ENCODE results near the gene GMEB1.
"Not testable (repeated sequence)": the region's sequence is repeated elsewhere in the genome, so short reads cannot be mapped to it uniquely, and the experiment has no call there.

Gene GMEB1, protein sequence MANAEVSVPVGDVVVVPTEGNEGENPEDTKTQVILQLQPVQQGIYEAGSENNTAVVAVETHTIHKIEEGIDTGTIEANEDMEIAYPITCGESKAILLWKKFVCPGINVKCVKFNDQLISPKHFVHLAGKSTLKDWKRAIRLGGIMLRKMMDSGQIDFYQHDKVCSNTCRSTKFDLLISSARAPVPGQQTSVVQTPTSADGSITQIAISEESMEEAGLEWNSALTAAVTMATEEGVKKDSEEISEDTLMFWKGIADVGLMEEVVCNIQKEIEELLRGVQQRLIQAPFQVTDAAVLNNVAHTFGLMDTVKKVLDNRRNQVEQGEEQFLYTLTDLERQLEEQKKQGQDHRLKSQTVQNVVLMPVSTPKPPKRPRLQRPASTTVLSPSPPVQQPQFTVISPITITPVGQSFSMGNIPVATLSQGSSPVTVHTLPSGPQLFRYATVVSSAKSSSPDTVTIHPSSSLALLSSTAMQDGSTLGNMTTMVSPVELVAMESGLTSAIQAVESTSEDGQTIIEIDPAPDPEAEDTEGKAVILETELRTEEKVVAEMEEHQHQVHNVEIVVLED

DNA sequence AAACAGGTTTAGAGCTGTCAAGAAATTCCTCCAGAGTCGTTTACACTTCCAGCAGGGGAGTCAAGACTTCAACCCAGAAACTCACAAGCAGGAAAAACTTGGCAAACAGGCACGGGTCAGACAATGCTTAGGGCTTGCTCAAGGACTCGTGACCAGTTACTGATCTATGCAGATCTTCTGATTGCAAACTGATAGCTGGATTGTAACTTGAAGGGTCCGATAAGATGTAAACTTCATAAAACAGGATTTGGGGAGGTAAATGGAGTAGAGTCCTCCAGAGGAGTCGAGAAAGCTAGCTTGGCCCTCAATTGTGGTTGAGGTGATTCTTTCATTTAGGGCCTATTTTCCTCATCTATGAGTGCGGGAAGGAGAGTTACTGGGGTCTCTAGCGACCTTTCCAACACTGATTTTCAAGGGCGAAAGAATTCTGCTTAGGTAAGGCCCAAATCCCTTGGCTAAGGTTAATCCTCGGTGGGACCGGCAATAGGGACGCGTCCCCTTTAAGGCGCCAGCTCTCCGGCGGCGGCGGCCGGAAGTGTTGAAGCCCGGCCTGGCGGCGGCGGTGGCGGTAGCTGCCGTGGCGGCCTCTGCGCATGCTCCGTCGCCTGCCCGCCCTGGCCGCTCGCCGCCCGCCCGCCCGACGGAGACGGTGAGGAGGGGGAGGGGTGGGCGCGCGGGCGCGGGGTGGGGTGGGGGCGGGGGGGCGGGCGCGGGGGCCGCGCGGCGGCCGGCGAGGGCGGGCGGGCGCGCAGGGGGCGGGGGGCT, at the start of gene GMEB1:
Gene GMEB1, plus strand, starts transcription at position 594 of the 765 bp plus-strand sequence. CDS start 14,829 bp downstream, outside the sequence.
- H3K27me3 Mint-ChIP-seq: no peaks in the 10 kb centered on the region
- peak within 1 kb of the TSS; percentile 97 to 99 for H3K4me3 Mint-ChIP-seq
- H3K36me3 Mint-ChIP-seq: peaks cover 2 to 11% of the 10 kb centered on the region in 2 donors
- H3K27ac Mint-ChIP-seq: peak within 1 kb of the TSS; percentile 97
- H3K9me3 Mint-ChIP-seq: no peaks in the 10 kb centered on the region
- DNase-seq (peak; percentile 80), ATAC-seq (replicated peaks) (peak; percentile 77 to 79)
- H3K4me1 Mint-ChIP-seq: peaks cover 5 to 8% of the 10 kb centered on the region in 2 donors

DNA sequence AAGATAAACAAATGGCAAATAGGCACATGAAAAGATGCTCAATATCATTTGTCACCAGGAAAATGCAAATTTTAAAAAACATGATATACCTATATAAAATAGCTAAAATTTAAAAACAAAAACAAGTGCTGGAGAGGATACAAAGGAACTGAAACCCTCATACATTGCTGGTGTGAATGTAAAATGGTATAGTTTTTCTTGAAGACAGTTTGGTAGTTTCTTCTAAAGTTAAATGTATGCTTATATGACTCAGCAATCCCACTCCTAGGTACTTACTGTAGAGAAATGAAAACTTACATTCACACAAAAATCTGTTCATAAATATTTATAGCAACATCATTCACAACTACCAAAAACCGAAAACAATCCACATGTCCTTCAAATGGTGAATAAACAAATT, 36.9 kb upstream of the GMEB1 start:
- Mint-ChIP-seq H3K4me1 (peaks cover 6 to 17% of the 10 kb centered on the region in 2 donors), H3K27ac (peak overlapping the region; percentile 14), H3K9me3 (peaks cover 0 to 2% of the 10 kb centered on the region in 2 donors), H3K36me3 (peaks cover 10 to 14% of the 10 kb centered on the region in 2 donors), H3K27me3 (no peaks in the 10 kb centered on the region), H3K4me3 (no peak overlapping the region)
- DNase-seq (no peak), ATAC-seq (replicated peaks) (no peak)

DNA sequence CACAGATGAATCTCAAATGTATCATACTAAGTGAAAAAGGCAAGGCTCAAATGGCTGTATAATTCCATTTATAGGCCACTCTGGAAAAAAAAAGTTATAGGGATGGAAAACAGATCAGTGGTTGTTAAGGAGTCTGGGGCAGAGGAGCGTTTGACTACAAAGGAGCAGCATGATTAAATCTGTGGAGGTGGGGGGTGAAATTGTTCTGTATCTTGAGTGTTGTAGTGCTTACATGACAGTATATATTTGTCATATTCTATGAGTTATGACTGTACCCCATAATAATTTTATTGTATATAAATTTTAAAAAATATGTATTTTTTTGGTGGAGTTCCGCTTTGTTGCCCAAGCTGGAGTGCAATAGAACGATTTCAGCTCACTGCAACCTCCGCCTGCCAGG, 36.0 kb upstream of the GMEB1 start:
- ATAC-seq (replicated peaks): no peak
- no peaks in the 10 kb centered on the region for H3K27me3 Mint-ChIP-seq
- H3K36me3 Mint-ChIP-seq: peaks cover 10 to 14% of the 10 kb centered on the region in 2 donors
- H3K27ac Mint-ChIP-seq: no peak overlapping the region
- H3K4me1 Mint-ChIP-seq: peaks cover 6 to 17% of the 10 kb centered on the region in 2 donors
- peaks cover 0 to 2% of the 10 kb centered on the region in 2 donors for H3K9me3 Mint-ChIP-seq
- DNase-seq: no peak
- H3K4me3 Mint-ChIP-seq: no peak overlapping the region

DNA sequence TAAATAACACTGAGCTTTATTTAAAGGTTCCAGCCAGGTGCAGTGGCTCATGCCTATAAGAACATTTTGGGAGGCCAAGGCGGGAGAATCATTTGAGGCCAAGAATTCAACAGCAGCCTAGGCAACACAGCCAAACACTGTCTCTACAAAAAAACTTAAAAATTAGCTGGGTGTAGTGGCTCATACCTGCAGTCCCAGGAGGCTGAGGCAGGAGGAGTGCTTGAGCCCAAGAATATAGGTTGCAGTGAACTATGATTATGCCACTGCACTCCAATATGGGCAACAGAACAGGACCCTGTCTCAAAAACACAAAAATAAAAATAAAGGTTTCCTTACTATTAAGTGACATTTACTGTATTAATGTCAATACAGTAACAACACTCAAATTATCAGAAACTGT, 27.8 kb upstream of the GMEB1 start:
- DNase-seq: no peak
- Mint-ChIP-seq H3K27me3 (no peaks in the 10 kb centered on the region), H3K36me3 (peaks cover 9 to 17% of the 10 kb centered on the region in 2 donors), H3K4me3 (no peak overlapping the region), H3K9me3 (no peaks in the 10 kb centered on the region), H3K4me1 (peaks cover 20 to 34% of the 10 kb centered on the region in 2 donors), H3K27ac (no peak overlapping the region)
- no peak for ATAC-seq (replicated peaks)

DNA sequence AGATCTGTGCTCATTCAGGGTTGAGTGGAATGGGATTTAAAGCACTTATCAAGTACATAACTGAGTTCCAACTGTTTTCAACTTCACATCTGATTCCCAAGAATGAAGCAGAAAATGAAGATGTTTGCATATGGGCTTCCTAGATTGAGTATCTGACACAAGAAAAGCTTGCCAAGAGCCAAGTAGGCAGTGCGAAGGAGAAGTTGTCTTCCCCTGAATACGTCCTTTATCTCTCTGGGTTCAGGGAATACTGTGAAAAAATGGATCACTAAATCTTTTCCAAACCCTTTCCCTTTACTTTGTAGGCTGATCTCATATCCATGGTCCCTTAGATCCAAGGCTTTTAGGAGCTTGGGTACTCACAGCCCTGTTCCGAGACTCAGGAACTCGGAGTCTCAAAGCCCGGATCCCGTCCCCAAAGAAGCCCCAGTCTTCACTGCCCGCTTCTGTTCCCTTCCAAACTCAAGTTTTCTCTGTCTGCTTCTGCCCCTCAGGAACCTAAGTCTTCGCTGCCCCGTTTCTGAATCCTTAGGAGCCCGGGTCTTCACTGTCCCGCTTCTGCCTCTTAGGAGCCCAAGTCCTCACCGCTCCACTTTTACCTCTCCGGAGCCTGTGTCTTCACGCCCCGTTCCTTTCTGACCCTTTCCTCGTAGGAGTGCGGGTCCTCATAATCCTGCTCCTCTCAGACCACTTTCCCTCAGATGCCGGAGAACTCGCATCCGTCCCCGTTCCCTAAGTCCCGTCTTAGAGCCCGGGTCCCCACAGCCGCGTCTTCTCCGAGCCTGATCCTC, 26.3 kb upstream of the GMEB1 start:
- Mint-ChIP-seq H3K36me3 (peaks cover 4 to 12% of the 10 kb centered on the region in 2 donors), H3K27ac (peak overlapping the region; percentile 100), H3K4me3 (peak overlapping the region; percentile 95 to 97), H3K27me3 (no peaks in the 10 kb centered on the region), H3K9me3 (no peaks in the 10 kb centered on the region), H3K4me1 (peaks cover 18 to 32% of the 10 kb centered on the region in 2 donors)
- ATAC-seq (replicated peaks) (peak; percentile 23 to 26), DNase-seq (no peak)

DNA sequence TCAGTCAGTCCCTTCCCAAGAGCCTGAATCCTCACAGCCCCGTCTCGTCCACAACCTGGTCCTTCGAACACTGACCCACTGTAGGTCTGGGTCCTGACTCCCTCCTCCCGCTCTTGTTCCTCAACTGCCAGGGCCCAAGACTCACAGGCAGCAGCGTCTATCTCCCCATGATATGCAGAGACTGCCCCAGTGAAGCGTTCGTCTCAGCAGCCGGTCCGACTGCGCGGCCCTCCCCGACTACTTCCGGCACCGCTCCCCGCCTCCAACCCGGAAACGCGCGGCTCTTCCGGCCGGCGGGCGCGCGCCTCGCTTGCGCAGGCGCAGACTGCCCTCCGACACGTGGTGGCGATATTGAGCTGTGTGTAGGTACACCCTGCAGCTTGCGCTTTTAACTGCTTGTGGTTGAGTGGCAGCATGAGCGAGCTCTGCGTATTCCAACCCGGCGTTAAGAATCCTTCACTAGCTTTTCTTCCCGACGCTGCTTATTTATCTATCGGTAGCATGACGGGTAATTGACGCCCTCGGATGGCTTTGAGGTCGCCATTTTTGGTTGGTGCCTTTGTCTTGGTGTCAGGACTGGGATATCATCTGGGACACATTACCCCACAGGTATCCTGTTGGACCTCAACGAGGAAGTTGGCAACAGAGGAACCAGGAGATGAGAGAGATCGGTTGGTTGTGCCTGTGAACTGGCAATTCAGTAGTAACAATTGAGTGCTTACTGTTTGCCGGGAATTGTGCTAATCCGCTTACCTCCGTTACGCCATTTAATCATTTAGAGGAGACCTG, 25.5 kb upstream of the GMEB1 start, which contains the start of gene TAF12:
Gene TAF12, minus strand, starts transcription at position 221 of the 789 bp plus-strand sequence. CDS start 20,986 bp downstream, outside the sequence.
- H3K4me1 Mint-ChIP-seq: peaks cover 20 to 39% of the 10 kb centered on the region in 2 donors
- H3K27me3 Mint-ChIP-seq: no peaks in the 10 kb centered on the region
- ATAC-seq (replicated peaks) (peak; percentile 89 to 91), DNase-seq (peak; percentile 85)
- peak within 1 kb of the TSS; percentile 95 to 97 for H3K4me3 Mint-ChIP-seq
- H3K9me3 Mint-ChIP-seq: no peaks in the 10 kb centered on the region
- H3K27ac Mint-ChIP-seq: peak within 1 kb of the TSS; percentile 100
- peaks cover 4 to 14% of the 10 kb centered on the region in 2 donors for H3K36me3 Mint-ChIP-seq

DNA sequence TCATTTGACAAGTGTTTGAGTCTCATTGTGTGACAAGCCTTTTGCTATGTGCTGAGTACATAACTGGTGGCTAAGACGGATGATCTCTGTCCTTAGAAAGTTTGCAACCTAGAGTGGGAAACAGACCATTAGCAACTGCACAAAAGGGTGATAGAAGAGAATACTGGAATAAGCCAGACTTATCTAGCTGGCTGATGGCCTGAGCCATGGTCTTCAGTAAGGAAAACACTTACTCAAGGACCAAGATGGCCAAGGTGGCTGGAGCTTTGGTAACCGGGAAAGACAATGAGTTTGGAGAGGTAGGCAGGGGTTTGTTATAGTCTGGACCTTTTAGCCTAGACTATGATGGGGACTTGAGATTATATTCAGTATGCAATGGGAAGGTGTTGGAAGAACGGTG, 24.1 kb upstream of the GMEB1 start:
- ATAC-seq (replicated peaks): no peak
- Mint-ChIP-seq H3K27me3 (no peaks in the 10 kb centered on the region), H3K27ac (peak overlapping the region; percentile 100), H3K9me3 (no peaks in the 10 kb centered on the region), H3K4me3 (peak overlapping the region; percentile 95 to 97), H3K4me1 (peaks cover 22 to 51% of the 10 kb centered on the region in 2 donors), H3K36me3 (peaks cover 4 to 20% of the 10 kb centered on the region in 2 donors)
- no peak for DNase-seq

DNA sequence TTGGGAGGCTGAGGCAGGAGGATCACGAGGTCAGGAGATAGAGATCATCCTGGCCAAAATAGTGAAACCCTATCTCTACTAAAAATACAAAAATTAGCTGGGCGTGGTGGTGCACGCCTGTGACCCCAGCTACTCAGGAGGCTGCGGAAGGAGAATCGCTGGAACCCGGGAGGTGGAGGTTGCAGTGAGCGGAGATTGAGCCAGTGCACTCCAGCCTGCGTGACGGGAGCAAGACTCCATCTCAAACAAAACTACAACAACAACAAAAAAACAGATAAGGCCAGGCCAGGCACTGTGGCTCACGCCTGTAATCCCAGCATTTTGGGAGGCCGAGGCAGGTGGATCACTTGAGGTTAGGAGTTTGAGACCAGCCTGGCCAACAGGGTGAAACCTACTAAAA, 23.2 kb upstream of the GMEB1 start:
- not testable (repeated sequence) for H3K9me3 Mint-ChIP-seq
- peaks cover 22 to 51% of the 10 kb centered on the region in 2 donors for H3K4me1 Mint-ChIP-seq

DNA sequence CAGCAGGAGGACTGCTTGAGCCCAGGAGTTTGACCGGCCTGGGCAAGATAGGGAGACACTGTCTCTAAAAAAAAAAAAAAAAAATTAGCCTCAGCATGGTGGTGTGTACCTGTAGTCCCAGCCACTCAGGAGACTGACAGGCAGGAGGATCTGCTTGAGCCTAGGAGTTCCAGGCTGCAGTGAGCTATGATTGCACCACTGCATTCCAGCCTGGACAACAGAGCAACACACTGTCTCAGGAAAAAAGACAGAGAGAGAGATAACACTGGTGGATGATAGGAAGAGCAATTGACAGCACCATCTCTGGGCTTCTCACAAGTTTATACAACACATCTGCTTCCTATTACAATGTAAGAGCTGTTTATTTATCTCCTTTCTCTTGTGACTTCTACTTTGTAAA, 22.5 kb upstream of the GMEB1 start:
- peak overlapping the region; percentile 38 for H3K27ac Mint-ChIP-seq
- no peak for ATAC-seq (replicated peaks)
- H3K36me3 Mint-ChIP-seq: peaks cover 4 to 20% of the 10 kb centered on the region in 2 donors
- DNase-seq: no peak
- H3K4me3 Mint-ChIP-seq: no peak overlapping the region
- peaks cover 22 to 51% of the 10 kb centered on the region in 2 donors for H3K4me1 Mint-ChIP-seq
- H3K27me3 Mint-ChIP-seq: no peaks in the 10 kb centered on the region
- H3K9me3 Mint-ChIP-seq: no peaks in the 10 kb centered on the region

More for the DNA sequence above, 23.2 kb upstream of the GMEB1 start:
- not testable (repeated sequence) for H3K27me3 Mint-ChIP-seq; DNase-seq; H3K4me3 Mint-ChIP-seq; ATAC-seq (replicated peaks)
- H3K36me3 Mint-ChIP-seq: peaks cover 4 to 20% of the 10 kb centered on the region in 2 donors
- peak overlapping the region; percentile 67 for H3K27ac Mint-ChIP-seq

DNA sequence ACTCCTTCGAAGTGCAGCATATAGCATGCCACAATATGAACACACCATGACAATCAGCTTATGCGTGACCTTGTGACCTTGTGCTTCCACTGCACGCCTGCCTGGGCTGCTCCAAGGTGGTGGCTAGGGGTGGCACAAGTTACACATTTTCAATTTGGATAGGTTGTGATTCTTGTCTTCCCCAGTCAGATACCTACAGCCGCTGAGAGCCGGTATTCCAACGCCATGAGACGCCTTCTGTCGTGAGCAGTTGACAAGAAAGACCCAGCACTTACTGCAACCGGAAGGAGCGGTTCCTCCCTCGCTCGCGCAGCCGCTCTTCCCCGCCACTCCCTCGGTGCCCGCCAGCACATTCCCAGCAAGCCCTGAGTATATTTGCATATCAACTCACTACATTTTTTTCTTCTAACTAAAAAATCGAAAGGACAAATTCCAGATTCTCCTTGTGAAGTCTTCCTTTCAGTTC, 20.5 kb upstream of the GMEB1 start:
- H3K9me3 Mint-ChIP-seq: no peaks in the 10 kb centered on the region
- DNase-seq (peak; percentile 85), ATAC-seq (replicated peaks) (peak; percentile 69 to 77)
- H3K27me3 Mint-ChIP-seq: no peaks in the 10 kb centered on the region
- peak overlapping the region; percentile 93 to 95 for H3K4me3 Mint-ChIP-seq
- peak overlapping the region; percentile 100 for H3K27ac Mint-ChIP-seq
- peaks cover 0 to 15% of the 10 kb centered on the region in 2 donors for H3K36me3 Mint-ChIP-seq
- peaks cover 15 to 38% of the 10 kb centered on the region in 2 donors for H3K4me1 Mint-ChIP-seq

DNA sequence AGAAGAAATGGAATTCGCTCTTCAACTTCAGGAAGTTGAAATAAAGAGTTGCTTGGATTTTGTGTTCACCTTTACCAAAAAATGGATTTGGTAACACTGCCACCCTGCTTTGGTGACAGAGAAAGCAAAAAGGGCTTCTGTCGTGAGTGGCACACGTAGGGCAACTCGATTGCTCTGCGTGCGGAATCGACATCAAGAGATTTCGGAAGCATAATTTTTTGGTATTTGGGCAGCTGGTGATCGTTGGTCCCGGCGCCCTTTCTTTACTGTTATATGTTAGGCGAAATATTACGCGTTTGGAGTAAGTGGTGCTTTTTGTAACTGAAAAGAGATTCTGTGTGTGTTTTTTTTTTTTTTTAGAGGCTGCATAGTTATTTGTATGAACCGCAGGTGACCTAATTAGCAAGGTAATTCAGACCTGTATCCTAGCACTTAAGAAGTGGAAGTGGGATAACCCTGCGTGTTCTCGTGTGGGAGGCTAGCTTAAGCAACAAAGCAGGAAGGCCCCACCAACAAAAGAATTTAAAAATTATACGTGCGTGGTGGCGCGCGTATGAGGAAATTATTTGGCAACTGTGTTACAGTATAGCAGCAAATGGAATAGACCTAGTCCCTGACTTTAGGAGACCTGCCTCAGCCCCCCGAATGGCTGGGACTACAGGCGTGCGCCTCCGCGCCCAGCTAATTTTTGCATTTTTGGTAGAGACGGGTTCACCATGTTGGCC, 19.9 kb upstream of the GMEB1 start, which contains the start of gene RNU11:
Gene RNU11, plus strand, starts transcription at position 127 of the 725 bp plus-strand sequence.
- peak within 1 kb of the TSS; percentile 100 for H3K27ac Mint-ChIP-seq
- peak; percentile 81 to 83 for ATAC-seq (replicated peaks)

DNA sequence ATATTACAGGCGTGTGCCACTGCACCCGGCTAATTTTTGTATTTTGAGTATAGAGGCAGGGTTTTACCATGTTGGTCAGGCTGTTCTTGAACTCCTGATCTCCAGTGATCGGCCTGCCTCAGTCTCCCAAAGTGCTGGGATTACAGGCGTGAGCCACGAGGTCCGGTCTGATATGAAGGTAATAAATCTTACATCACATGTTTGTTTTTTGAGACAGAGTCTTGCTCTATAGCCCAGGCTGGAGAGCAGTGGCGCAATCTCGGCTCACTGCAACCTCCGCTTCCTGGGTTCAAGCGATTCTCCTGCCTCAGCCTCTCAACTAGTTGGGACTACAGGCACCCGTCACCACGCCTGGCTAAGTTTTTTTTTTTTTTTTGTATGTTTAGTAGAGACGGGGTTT, 15.5 kb upstream of the GMEB1 start:
- H3K9me3 Mint-ChIP-seq; ATAC-seq (replicated peaks); H3K4me3 Mint-ChIP-seq; H3K36me3 Mint-ChIP-seq; DNase-seq; H3K27me3 Mint-ChIP-seq; H3K27ac Mint-ChIP-seq: not testable (repeated sequence)
- H3K4me1 Mint-ChIP-seq: peaks cover 2 to 12% of the 10 kb centered on the region in 2 donors

More for the DNA sequence above, 19.9 kb upstream of the GMEB1 start, which contains the start of gene RNU11:
- H3K9me3 Mint-ChIP-seq: no peaks in the 10 kb centered on the region
- H3K27me3 Mint-ChIP-seq: no peaks in the 10 kb centered on the region
- peaks cover 0 to 12% of the 10 kb centered on the region in 2 donors for H3K36me3 Mint-ChIP-seq
- DNase-seq: peak; percentile 92
- H3K4me3 Mint-ChIP-seq: peak within 1 kb of the TSS; percentile 93 to 95
- H3K4me1 Mint-ChIP-seq: peaks cover 15 to 38% of the 10 kb centered on the region in 2 donors
